Activated CD8-positive, alpha-beta T cell treated with anti-CD3 and anti-CD28 coated beads for 36 hours (primary cell): Measurements from ENCODE around the gene DLGAP1. TPM values are rescaled to one million over a fixed set of nuclear protein-coding genes. Genes with fewer than 3 reads are reported as not detected.

Source experiments
- ATAC-seq: fragments of 200-7000 bp; cut with Tn5 transposase; one replicate; pipeline ENCODE4 v1.10.0; 2021; ENCODE audit warnings: mild to moderate bottlenecking, moderate library complexity
- CTCF ChIA-PET: fragments of 350-600 bp; sonication (Branson Sonifier 250); formaldehyde crosslinking; loops from one replicate; lab custom pipeline; 2021; ENCODE audit warnings: antibody characterized with exemption; lab: Charles Lee
- POLR2A ChIA-PET: fragments of 350-600 bp; sonication (Branson Sonifier 250); formaldehyde crosslinking; loops from one replicate; lab custom pipeline; 2021; ENCODE audit warnings: antibody characterized with exemption; lab: Charles Lee
- DNase-seq: peaks from one replicate; pipeline ENCODE4 v3.0.0-alpha.2; 2020
- H3K27ac Mint-ChIP-seq: one replicate; pipeline ENCODE4 v1.8.0; 2021; ENCODE audit warnings: mild to moderate bottlenecking, mixed read lengths
- H3K27me3 Mint-ChIP-seq: one replicate; pipeline ENCODE4 v1.8.0; 2021; ENCODE audit warnings: mixed read lengths
- H3K36me3 Mint-ChIP-seq: one replicate; pipeline ENCODE4 v1.8.0; 2021; ENCODE audit warnings: low read depth, mixed read lengths
- H3K4me1 Mint-ChIP-seq: one replicate; pipeline ENCODE4 v1.8.0; 2021; ENCODE audit warnings: low read depth, mixed read lengths
- H3K4me3 Mint-ChIP-seq: one replicate; pipeline ENCODE4 v1.8.0; 2021; ENCODE audit warnings: mild to moderate bottlenecking, moderate library complexity, mixed read lengths
- H3K9me3 Mint-ChIP-seq: one replicate; pipeline ENCODE4 v1.8.0; 2021; ENCODE audit warnings: mixed read lengths
- CTCF ChIP-seq: fragments of 200-600 bp; IDR thresholded peaks from one replicate; pipeline ENCODE4 v1.8.0; 2022; ENCODE audit warnings: antibody characterized with exemption, mild to moderate bottlenecking
- intact Hi-C: fragments of 100-400 bp; cut with micrococcal nuclease; formaldehyde crosslinking; loops from one replicate; pipeline ENCODE4 v1.10.0; 2022
- total RNA-seq, 2 experiments: library from RNA; stranded (reverse); gene quantifications; one replicate each; pipeline ENCODE4 v1.2.3, GENCODE V29; 2021

The DLGAP1 gene
- total RNA-seq, 2 experiments from 2014 or later: not detected

DNA sequence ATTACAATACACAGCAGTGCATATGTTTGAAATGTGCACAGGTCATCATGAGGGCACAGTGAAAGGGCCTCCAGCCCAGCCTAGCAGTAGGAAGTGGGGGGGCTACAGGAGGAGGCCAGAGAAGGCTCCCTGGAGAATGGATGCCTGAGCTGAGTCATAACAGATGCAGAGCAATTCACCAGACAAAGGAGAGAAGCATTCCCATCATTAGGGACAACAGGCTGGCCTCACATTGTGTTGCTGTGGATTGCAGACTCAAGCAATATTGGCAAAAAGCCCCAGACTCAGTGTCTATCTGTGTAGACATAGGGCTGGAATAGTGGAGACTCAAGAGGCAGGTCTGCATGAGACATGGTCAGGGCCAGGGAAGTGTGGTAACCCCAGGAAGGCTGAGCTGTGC, 329.9 kb downstream of the DLGAP1 start:
- Mint-ChIP-seq H3K9me3 (no peaks in the 10 kb centered on the region), H3K4me1 (no peaks in the 10 kb centered on the region), H3K4me3 (no peak overlapping the region), H3K36me3 (no peaks in the 10 kb centered on the region), H3K27me3 (peaks cover 1% of the 10 kb centered on the region), H3K27ac (no peak overlapping the region)
- no peak for TF ChIP-seq CTCF
- DNase-seq (no peak), ATAC-seq (no peak)
- ChIA-PET CTCF (no interaction called here), POLR2A (no interaction called here)
- intact Hi-C loops: no loop called here

DNA sequence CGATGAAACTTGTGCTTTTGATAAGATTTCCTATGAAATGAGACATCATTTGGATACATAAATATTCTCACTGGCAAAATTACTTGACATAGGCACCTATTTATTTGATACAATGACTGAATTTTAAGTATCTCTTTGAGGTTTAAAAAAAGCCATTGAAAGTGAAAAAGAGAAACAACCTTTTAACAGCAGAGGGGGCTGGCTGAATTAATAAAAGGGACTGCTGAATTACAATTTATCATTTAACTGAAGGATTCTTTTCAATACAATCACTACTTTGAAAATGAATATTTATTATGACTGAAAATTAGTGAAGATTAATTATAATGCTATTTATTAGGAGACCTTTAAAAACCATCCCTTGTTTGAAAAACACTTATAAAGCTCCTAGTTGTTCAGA, 335.3 kb downstream of the DLGAP1 start:
- ChIA-PET CTCF (interaction anchor here (2.1 kb wide), 1 partner anchor 14 kb away, joined by 7 read pairs; no protein-coding TSS in a partner anchor), POLR2A (no interaction called here)
- ATAC-seq (no peak), DNase-seq (no peak)
- Mint-ChIP-seq H3K4me1 (no peaks in the 10 kb centered on the region), H3K27ac (no peak overlapping the region), H3K4me3 (no peak overlapping the region), H3K9me3 (no peaks in the 10 kb centered on the region), H3K27me3 (peaks cover 6% of the 10 kb centered on the region), H3K36me3 (no peaks in the 10 kb centered on the region)
- TF ChIP-seq CTCF: no peak
- intact Hi-C loops: no loop called here

DNA sequence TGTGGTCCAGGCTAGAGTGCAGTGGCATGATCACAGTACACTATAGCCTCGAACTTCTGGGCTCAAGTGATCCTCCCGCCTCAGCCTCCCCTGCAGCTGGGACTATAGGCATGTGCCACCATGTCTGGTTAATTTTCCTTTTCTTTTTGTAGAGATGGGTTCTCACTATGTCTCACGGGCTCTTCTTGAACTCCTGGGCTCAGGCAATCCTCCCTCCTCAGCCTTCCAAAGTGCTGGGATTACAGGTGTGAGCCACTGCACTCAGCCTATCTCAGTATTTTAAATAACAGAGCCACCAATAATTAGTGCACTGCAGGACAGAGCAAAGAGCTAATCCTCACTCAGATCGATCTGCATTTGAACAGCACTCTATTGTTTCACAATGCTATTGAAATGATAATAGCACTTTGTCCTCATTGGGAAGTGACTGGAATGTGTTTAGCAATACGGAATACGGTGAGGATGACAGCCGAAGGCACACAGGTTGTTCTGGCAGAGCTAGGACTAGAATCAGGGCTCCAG, 335.9 kb downstream of the DLGAP1 start:
- POLR2A ChIA-PET: no interaction called here
- Mint-ChIP-seq H3K36me3 (no peaks in the 10 kb centered on the region), H3K27me3 (peaks cover 6% of the 10 kb centered on the region), H3K4me1 (no peaks in the 10 kb centered on the region), H3K27ac (no peak overlapping the region), H3K4me3 (no peak overlapping the region), H3K9me3 (no peaks in the 10 kb centered on the region)
- intact Hi-C loops: no loop called here
- TF ChIP-seq CTCF: no peak
- no peak for ATAC-seq
- DNase-seq: no peak
- CTCF ChIA-PET: interaction anchor here (2.1 kb wide), 1 partner anchor 13 kb away, joined by 7 read pairs; no protein-coding TSS in a partner anchor

DNA sequence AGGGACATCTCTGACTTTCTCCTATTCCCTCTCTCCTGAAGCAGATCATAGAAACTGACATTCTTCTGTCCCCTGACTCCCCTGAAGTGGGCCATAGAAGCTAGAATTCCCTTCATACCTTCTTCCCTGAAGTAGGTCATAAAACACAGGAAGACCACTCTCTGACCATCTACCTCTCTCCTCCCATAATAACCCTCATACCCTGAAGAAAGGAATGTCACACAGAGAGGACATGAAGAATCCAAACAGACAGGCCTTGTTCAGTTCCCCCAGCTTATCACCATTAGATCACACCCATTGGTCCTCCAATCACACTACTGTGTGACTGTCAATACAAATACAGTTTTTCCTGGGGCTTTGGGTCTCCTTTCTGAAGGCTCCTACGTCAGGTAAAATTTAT, 347.1 kb downstream of the DLGAP1 start:
- Mint-ChIP-seq H3K27ac (no peak overlapping the region), H3K36me3 (no peaks in the 10 kb centered on the region), H3K9me3 (no peaks in the 10 kb centered on the region), H3K4me1 (no peaks in the 10 kb centered on the region), H3K27me3 (no peaks in the 10 kb centered on the region), H3K4me3 (no peak overlapping the region)
- no peak for TF ChIP-seq CTCF
- intact Hi-C loops: no loop called here
- CTCF ChIA-PET: interaction anchor here (0.7 to 3.0 kb wide), 6 partner anchors 9 to 950 kb away, joined by 4 to 49 read pairs (median 9); no protein-coding TSS in a partner anchor
- POLR2A ChIA-PET: no interaction called here
- DNase-seq: no peak
- ATAC-seq: no peak

DNA sequence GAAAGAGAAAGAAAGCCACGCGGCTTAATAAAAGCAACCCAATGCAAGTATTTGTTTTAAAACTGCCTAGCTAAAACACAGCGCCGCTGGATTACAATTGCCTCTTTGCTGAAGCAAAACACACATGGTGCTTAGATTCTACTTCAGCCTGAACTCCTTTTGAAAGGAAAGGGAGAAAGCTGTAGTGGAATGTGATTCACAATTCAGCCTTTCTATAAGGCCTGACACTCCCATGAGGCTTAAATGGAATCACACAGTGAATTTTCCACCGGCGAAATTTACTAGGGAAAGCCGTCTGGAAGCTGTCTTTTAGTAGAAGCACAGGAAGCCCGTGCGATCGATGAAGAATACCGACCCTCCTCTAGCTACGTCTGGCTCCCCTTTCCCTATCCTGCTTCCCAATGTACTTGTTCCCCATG, 348.0 kb downstream of the DLGAP1 start:
- DNase-seq (no peak), ATAC-seq (no peak)
- H3K27me3 Mint-ChIP-seq: no peaks in the 10 kb centered on the region
- no peak for TF ChIP-seq CTCF
- no peaks in the 10 kb centered on the region for H3K9me3 Mint-ChIP-seq
- intact Hi-C loops: no loop called here
- ChIA-PET POLR2A (interaction anchor here (0.7 kb wide), 1 partner anchor 1599 kb away, joined by 3 read pairs; no protein-coding TSS in a partner anchor), CTCF (interaction anchor here (0.6 to 3.0 kb wide), 22 partner anchors 10 to 963 kb away, joined by 3 to 49 read pairs (median 3); no protein-coding TSS in a partner anchor)
- no peaks in the 10 kb centered on the region for H3K36me3 Mint-ChIP-seq
- H3K4me3 Mint-ChIP-seq: no peak overlapping the region
- no peaks in the 10 kb centered on the region for H3K4me1 Mint-ChIP-seq
- H3K27ac Mint-ChIP-seq: no peak overlapping the region
